Testis (tissue), 2 donors: ENCODE results near the gene YTHDF1.

Experiments
- POLR2A ChIP-seq: fragments of 450-650 bp; IDR thresholded peaks from one replicate; pipeline ENCODE4 v1.6.1; 2017; ENCODE audit warnings: antibody characterized with exemption, mild to moderate bottlenecking, moderate library complexity
- TF ChIP-seq, protein P1 (sequence below), 3 experiments: fragments of 450-650 bp in 2 of 3; fragments of 200-600 bp in 1 of 3; sonication (generic) in 1 of 3; IDR thresholded peaks; one replicate each; pipeline ENCODE4 v1.5.1; 2016 to 2019; ENCODE audit warnings: antibody characterized with exemption in 3 of 3, mild to moderate bottlenecking in 2 of 3, moderate library complexity in 1 of 3

DNA sequence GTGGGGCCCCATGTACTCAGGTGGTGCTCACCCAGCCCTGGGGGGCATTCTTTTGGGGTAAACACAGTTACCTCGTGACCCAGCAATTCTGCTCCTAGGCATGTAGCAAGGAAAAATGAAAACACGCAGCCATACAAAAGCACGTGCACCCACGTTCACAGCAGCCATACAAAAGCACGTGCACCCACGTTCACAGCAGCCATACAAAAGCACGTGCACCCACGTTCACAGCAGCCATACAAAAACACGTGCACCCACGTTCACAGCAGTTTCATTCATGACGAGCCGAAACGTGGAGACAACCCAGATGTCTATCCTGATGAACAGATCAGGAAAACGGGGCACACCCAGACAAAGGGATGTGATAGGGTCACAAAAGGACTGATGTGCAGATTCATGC lies 57.1 kb downstream of the YTHDF1 start:
- TF ChIP-seq, protein P1, sequence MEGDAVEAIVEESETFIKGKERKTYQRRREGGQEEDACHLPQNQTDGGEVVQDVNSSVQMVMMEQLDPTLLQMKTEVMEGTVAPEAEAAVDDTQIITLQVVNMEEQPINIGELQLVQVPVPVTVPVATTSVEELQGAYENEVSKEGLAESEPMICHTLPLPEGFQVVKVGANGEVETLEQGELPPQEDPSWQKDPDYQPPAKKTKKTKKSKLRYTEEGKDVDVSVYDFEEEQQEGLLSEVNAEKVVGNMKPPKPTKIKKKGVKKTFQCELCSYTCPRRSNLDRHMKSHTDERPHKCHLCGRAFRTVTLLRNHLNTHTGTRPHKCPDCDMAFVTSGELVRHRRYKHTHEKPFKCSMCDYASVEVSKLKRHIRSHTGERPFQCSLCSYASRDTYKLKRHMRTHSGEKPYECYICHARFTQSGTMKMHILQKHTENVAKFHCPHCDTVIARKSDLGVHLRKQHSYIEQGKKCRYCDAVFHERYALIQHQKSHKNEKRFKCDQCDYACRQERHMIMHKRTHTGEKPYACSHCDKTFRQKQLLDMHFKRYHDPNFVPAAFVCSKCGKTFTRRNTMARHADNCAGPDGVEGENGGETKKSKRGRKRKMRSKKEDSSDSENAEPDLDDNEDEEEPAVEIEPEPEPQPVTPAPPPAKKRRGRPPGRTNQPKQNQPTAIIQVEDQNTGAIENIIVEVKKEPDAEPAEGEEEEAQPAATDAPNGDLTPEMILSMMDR (IDR thresholded peaks at IDR 0.05), result no peak
- TF ChIP-seq POLR2A, result no peak
